HS-5 (cell line): ENCODE results near the gene PCGF3.
"Not testable (repeated sequence)": the region's sequence is repeated elsewhere in the genome, so short reads cannot be mapped to it uniquely, and the experiment has no call there.

Experiments used
- DNase-seq: peaks from one replicate; pipeline ENCODE4 v3.0.0-alpha.2; 2012; ENCODE audit warnings: low read depth

PCGF3 gene

GRCh38 chr4:797066-797465 is 91.4 kb downstream of the PCGF3 start:
- no peak for DNase-seq

DNA sequence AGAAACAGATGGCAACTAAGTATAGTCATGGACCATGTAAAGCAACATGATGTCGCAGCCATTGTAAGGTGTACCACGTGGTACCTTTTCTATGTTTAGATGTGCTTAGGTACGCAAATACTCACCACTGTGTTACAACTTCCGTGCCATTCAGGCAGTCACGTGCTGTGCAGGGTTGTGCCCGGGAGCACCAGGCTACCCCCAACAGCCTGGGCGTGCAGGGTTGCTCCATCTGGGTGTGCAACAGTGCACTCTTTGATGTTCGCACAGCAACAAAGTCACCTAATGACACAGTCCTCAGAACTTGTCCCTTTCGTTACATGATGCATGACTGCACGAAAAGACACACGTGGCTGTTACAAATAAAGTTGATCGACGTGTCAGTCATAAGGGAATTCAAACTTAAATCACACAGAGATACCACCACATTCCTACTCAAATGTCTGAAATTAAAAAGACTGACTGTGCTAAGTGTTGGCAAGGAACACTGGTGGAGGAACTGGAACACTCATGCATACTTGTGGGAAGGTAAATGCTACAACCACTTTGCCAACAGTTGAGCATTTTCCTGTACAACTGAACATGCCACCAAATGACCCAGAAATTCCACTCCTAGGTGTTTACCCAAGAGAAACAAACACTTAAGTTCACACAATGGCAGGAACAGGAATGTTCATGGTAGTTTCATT is 95.9 kb downstream of the PCGF3 start:
- DNase-seq: no peak

- no peak for DNase-seq
Measured at GRCh38 chr4:803884-804283, 98.3 kb downstream of the PCGF3 start.

DNA sequence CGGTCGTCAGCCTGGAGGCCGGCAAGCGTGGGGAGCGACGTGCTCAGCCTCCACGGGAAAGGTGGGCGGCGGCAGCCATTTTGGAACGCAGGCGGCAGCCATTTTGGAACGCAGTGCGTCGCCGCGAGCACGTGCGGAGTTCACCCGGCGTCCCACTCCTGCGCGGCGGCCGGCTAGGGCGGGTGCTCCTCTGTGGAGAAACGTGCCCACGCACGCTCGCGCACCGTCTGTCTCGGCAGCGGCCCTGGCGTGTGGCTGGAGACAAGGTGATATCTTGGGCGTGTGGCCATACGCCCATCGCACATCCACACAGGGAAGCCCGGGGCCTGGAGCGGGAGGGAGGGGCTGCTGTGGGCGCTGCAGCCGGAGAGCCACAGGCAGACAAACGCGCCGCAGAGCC is 99.2 kb downstream of the PCGF3 start:
- no peak for DNase-seq

- not testable (repeated sequence) for DNase-seq
Measured at GRCh38 chr4:806979-807378, 101.3 kb downstream of the PCGF3 start.

GRCh38 chr4:807792-808191 is 102.2 kb downstream of the PCGF3 start:
- DNase-seq: no peak

GRCh38 chr4:808860-809570 is 103.4 kb downstream of the PCGF3 start:
- DNase-seq: no peak

- DNase-seq: no peak
Measured at GRCh38 chr4:813900-814299, 108.3 kb downstream of the PCGF3 start.

- DNase-seq: no peak
Measured at GRCh38 chr4:814312-814850, 108.7 kb downstream of the PCGF3 start.

GRCh38 chr4:815464-816146 is 110.0 kb downstream of the PCGF3 start:
- no peak for DNase-seq

- DNase-seq: no peak
Measured at GRCh38 chr4:818106-818921, 112.7 kb downstream of the PCGF3 start.

DNA sequence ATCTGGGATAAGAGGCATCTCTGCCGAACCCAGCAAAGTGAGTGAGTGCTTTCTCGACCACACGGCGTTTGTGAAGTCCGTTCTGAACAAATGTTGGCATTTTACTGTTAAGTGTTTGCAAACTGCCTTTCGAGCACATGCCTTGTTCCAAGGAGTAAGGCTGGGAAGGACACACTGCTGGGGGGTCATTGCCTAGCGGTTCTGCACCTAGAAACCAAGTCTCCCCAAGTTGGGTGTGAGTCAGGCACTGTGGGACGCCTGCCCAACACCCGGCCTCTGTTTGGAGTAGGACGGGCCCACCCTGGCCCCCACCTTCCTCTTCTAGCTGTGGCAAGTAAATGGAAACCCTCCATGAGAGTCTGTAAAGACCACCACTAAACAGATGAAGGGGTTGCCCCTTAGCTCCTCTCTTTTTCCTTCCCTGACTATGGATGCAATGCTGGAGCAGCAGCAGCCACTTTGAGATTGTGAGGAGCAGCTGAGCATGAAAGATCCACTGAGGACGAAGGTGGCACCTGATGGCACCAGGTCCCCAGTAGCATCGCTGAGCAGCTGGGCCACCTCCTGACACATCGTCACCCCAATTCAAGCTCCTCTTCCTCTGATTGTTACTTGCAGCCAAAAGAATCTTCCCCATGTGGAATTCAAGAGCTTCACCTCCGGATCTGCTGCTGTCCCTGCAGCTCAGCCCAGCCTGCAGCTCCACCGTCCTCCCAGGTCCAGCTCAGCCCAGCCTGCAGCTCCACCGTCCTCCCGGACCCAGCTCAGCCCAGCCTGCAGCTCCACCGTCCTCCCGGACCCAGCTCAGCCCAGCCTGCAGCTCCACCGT is 114.0 kb downstream of the PCGF3 start:
- no peak for DNase-seq
